HCT116 (cell line): ENCODE data around the gene SLC35F3. TPM values are rescaled to one million over a fixed set of nuclear protein-coding genes. Genes with fewer than 3 reads are reported as not detected.

Experiments
- ATAC-seq: fragments of 200-7000 bp; cut with Tn5 transposase; 2 replicates; pipeline ENCODE4 v1.9.1; 2020; ENCODE audit warnings: mild to moderate bottlenecking, moderate library complexity
- BruUV-seq: library from RNA; stranded (reverse); fragments of 400-500 nt; replicated peaks from 2 replicates; lab custom pipeline; 2021; lab: Mats Ljungman, UMichigan
- CTCF ChIA-PET: fragments of 300-600 bp; sonication (Branson Sonifier 250); formaldehyde crosslinking; loops from one replicate; lab custom pipeline; 2021; ENCODE audit warnings: antibody characterized with exemption; lab: Charles Lee
- POLR2A ChIA-PET: fragments of 300-600, 350-600 bp; sonication (Branson Sonifier 250); formaldehyde crosslinking; loops from one replicate; lab custom pipeline; 2021; ENCODE audit warnings: antibody characterized with exemption; lab: Charles Lee
- RAD21 ChIA-PET, 2 experiments: fragments of 300-600 bp; sonication (Branson Sonifier 250); formaldehyde crosslinking; loops; one replicate each; lab custom pipeline; 2023; ENCODE audit warnings: low total read pairs in 2 of 2; ENCODE audit not compliant: uncharacterized antibody in 2 of 2, unreplicated experiment in 2 of 2, low non-redundant PET in 1 of 2; lab: Charles Lee
- DNase-seq: peaks from one replicate; pipeline ENCODE4 v3.0.0-alpha.2; 2010; ENCODE audit warnings: low read depth, low spot score
- H2AFZ ChIP-seq: fragments of 200-600 bp; shearing (Covaris generic), sonication (generic); 2 replicates; pipeline ENCODE4 v1.6.1; 2017; ENCODE audit warnings: low read depth, mixed run types, mixed read lengths, antibody characterized with exemption, low read length; ENCODE audit not compliant: poor library complexity, severe bottlenecking
- H3K27ac ChIP-seq: 2 replicates; pipeline ENCODE4 v1.5.1; 2012; ENCODE audit warnings: low read depth, low read length
- H3K27me3 ChIP-seq: fragments of 200-600 bp; sonication (generic); 2 replicates; pipeline ENCODE4 v1.6.1; 2016; ENCODE audit warnings: mixed run types, low read length, mixed read lengths; ENCODE audit not compliant: insufficient read depth
- H3K36me3 ChIP-seq, 2 experiments: fragments of 200-500 bp in 1 of 2; fragments of 200-600 bp in 1 of 2; sonication (Bioruptor generic) in 1 of 2; sonication (generic) in 1 of 2; 2 replicates each; pipeline versions ENCODE4 v1.5.1 to v1.6.1; 2014 to 2016; ENCODE audit warnings: low read length in 2 of 2, inconsistent platforms in 1 of 2, mixed read lengths in 1 of 2, mixed run types in 1 of 2; ENCODE audit not compliant: insufficient read depth in 2 of 2, control insufficient read depth in 1 of 2
- H3K4me1 ChIP-seq, 2 experiments: fragments of 200-600 bp in 1 of 2; sonication (generic) in 1 of 2; 2 replicates each; pipeline versions ENCODE4 v1.5.1 to v1.6.1; 2012 to 2017; ENCODE audit warnings: low read length in 2 of 2, inconsistent platforms in 1 of 2, mild to moderate bottlenecking in 1 of 2, mixed read lengths in 1 of 2, mixed run types in 1 of 2, moderate library complexity in 1 of 2; ENCODE audit not compliant: insufficient read depth in 2 of 2, control insufficient read depth in 1 of 2
- H3K4me2 ChIP-seq: fragments of 200-600 bp; sonication (generic); 2 replicates; pipeline ENCODE4 v1.6.1; 2017; ENCODE audit warnings: mixed run types, low read length, mixed read lengths
- H3K4me3 ChIP-seq, 2 experiments: fragments of 200-600 bp in 1 of 2; sonication (generic) in 1 of 2; replicated peaks in 1 of 2; 2 replicates each; pipeline ENCODE4 v1.5.1; 2011 to 2016; ENCODE audit warnings: low read length in 2 of 2, control low read depth in 1 of 2, low read depth in 1 of 2, mild to moderate bottlenecking in 1 of 2, mixed read lengths in 1 of 2, mixed run types in 1 of 2
- H3K79me2 ChIP-seq: fragments of 200-600 bp; sonication (generic); 2 replicates; pipeline ENCODE4 v1.6.1; 2017; ENCODE audit warnings: mild to moderate bottlenecking, mixed run types, low read length, moderate library complexity, mixed read lengths; ENCODE audit not compliant: insufficient read depth
- H3K9ac ChIP-seq: fragments of 200-600 bp; sonication (generic); 2 replicates; pipeline ENCODE4 v1.6.1; 2016; ENCODE audit warnings: low read length, mixed read lengths
- H3K9me2 ChIP-seq: fragments of 200-600 bp; sonication (generic), shearing (Covaris generic); 2 replicates; pipeline ENCODE4 v1.6.1; 2017; ENCODE audit warnings: mixed run types, mild to moderate bottlenecking, moderate library complexity; ENCODE audit not compliant: insufficient read depth
- H3K9me3 ChIP-seq, 2 experiments: fragments of 200-500 bp in 1 of 2; fragments of 200-600 bp in 1 of 2; sonication (Bioruptor generic) in 1 of 2; sonication (generic) in 1 of 2; 2 replicates each; pipeline ENCODE4 v1.6.1; 2014 to 2017; ENCODE audit warnings: low read length in 2 of 2, mixed read lengths in 2 of 2, inconsistent platforms in 1 of 2, low read depth in 1 of 2, mild to moderate bottlenecking in 1 of 2, mixed run types in 1 of 2, moderate library complexity in 1 of 2; ENCODE audit not compliant: control insufficient read depth in 1 of 2, insufficient read depth in 1 of 2
- H4K20me1 ChIP-seq: fragments of 200-600 bp; sonication (generic), shearing (Covaris generic); 2 replicates; pipeline ENCODE4 v1.6.1; 2017; ENCODE audit warnings: mixed run types, mild to moderate bottlenecking, moderate library complexity; ENCODE audit not compliant: insufficient read depth
- CEBPB ChIP-seq: IDR thresholded peaks from 2 replicates; pipeline ENCODE4 v1.6.1; 2012; ENCODE audit warnings: low read depth
- ELF1 ChIP-seq: IDR thresholded peaks from 2 replicates; pipeline ENCODE4 v1.6.1; 2012; ENCODE audit warnings: low read depth, borderline replicate concordance
- EZH2 ChIP-seq: fragments of 200-600 bp; sonication (generic); IDR thresholded peaks from 2 replicates; pipeline ENCODE4 v1.6.1; 2017; ENCODE audit warnings: antibody characterized with exemption, mixed run types
- EZH2phosphoT487 ChIP-seq: fragments of 200-600 bp; IDR thresholded peaks from 2 replicates; pipeline ENCODE4 v1.6.1; 2018; ENCODE audit warnings: antibody characterized with exemption, borderline replicate concordance
- FOSL1 ChIP-seq: IDR thresholded peaks from 2 replicates; pipeline ENCODE4 v1.6.1; 2012; ENCODE audit warnings: low read depth
- JUND ChIP-seq: IDR thresholded peaks from 2 replicates; pipeline ENCODE4 v1.6.1; 2012
- POLR2A ChIP-seq: IDR thresholded peaks from 2 replicates; pipeline ENCODE4 v1.7.0; 2011; ENCODE audit warnings: borderline replicate concordance; ENCODE audit not compliant: insufficient read depth, insufficient read length; ENCODE audit errors: extremely low read depth
- POLR2AphosphoS5 ChIP-seq: IDR thresholded peaks from 2 replicates; pipeline ENCODE4 v1.6.1; 2011; ENCODE audit warnings: mild to moderate bottlenecking, low read depth, low read length, moderate library complexity
- RAD21 ChIP-seq: IDR thresholded peaks from 2 replicates; pipeline ENCODE4 v1.6.1; 2012; ENCODE audit warnings: low read depth, mild to moderate bottlenecking
- SIN3A ChIP-seq: IDR thresholded peaks from 2 replicates; pipeline ENCODE4 v1.6.1; 2012; ENCODE audit warnings: low read depth
- SP1 ChIP-seq: IDR thresholded peaks from 2 replicates; pipeline ENCODE4 v1.6.1; 2012; ENCODE audit warnings: low read depth
- TCF7L2 ChIP-seq: IDR thresholded peaks from 2 replicates; pipeline ENCODE4 v1.7.0; 2011; ENCODE audit warnings: borderline replicate concordance, inconsistent platforms; ENCODE audit not compliant: insufficient read depth, insufficient read length; ENCODE audit errors: extremely low read depth
- ZFX ChIP-seq: fragments of 450-650 bp; IDR thresholded peaks from 2 replicates; pipeline ENCODE4 v1.6.1; 2017
- ZNF274 ChIP-seq: fragments of 200-500 bp; sonication (Bioruptor generic); IDR thresholded peaks from 2 replicates; pipeline ENCODE4 v1.6.1; 2014; ENCODE audit warnings: mild to moderate bottlenecking, low read depth, low read length, inconsistent platforms
- intact Hi-C: fragments of 100-400 bp; cut with micrococcal nuclease; formaldehyde crosslinking; loops from 2 replicates; pipeline ENCODE4 v1.10.0; 2022
- total RNA-seq: library from RNA; stranded (reverse); gene quantifications from one replicate; pipeline ENCODE4 v1.2.1, GENCODE V29; 2021; ENCODE audit not compliant: unreplicated experiment
- TF ChIP-seq, protein P1 (sequence below): IDR thresholded peaks from 2 replicates; pipeline ENCODE4 v1.6.1; 2012
- TF ChIP-seq, protein P2 (sequence below), 3 experiments: fragments of 200-600 bp in 1 of 3; sonication (generic) in 1 of 3; IDR thresholded peaks in 2 of 3; conservative IDR thresholded peaks in 1 of 3; 2 replicates each; pipeline ENCODE4 v1.5.1; 2012 to 2017; ENCODE audit warnings: low read depth in 2 of 3, low read length in 2 of 3, antibody characterized with exemption in 1 of 3, borderline replicate concordance in 1 of 3, control low read depth in 1 of 3, mild to moderate bottlenecking in 1 of 3, mixed read lengths in 1 of 3, mixed run types in 1 of 3, moderate library complexity in 1 of 3; ENCODE audit not compliant: insufficient read depth in 1 of 3

The SLC35F3 gene
- total RNA-seq, 1 experiment from 2014 or later, result 6.4 TPM

DNA sequence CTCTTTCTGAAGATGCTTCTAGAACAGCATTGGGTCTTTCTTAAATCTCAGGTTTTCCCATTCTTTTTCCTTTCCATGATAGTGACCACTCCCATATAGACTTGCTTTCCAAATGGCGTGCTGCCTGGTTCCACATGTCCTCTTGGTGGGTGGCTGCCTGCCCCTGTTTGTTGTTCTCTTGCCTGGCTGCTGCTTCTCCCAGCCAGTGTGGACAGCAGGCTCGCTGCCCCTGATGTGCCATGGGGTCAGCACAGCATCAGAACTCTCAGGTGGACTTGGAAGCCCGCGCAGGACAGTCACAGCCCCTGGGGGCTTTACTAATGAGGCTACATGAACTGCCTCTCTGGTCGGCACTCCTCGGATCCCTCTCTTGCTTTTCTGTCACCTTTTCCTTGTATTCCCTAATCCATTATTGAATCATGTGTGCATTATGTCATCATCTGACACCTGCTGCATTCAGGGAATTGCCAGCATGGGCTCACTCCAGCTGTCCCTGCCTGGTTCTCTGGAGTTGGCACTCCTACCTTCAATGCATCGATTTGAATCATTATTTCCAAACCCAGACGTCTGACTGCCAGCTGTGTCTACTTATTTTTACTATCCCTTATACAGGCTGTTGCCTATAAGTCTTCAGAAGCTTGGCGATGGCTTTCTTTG, 368.3 kb downstream of the SLC35F3 start (continued):
- TF ChIP-seq FOSL1, result no peak
- no peak for TF ChIP-seq POLR2AphosphoS5
- TF ChIP-seq POLR2A, result no peak

DNA sequence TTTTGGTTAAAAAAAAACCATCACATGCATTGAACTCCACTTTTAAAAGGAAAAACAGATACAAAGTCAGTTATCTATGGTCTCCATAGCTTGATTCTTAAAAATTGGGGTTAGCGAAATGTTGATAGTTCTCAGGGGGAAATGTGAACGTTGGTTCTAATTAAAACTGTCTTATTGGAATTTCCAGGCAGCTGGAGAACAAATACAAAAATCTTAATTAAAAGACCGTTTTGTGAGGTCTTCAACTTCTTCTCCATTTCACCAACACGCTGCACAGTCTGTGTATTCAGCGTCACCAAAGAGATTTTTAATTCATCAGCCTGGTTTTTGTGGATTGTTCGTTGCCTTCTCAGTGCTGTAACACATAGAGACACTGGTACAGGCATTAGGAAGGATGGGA, 369.5 kb downstream of the SLC35F3 start:
- DNase-seq, result no peak
- Histone ChIP-seq H3K4me1 (no peaks in the 10 kb centered on the region), H3K4me3 (no peak overlapping the region), H3K4me2 (no peak overlapping the region), H3K36me3 (no peaks in the 10 kb centered on the region), H3K27ac (no peak overlapping the region)
- BruUV-seq, result no TSS peak
- TF ChIP-seq SP1 (no peak), CEBPB (no peak), ZFX (no peak), JUND (no peak), EZH2phosphoT487 (no peak), RAD21 (no peak), ELF1 (no peak), ZNF274 (no peak), TCF7L2 (no peak), EZH2 (no peak), SIN3A (no peak)
- TF ChIP-seq, protein P1, sequence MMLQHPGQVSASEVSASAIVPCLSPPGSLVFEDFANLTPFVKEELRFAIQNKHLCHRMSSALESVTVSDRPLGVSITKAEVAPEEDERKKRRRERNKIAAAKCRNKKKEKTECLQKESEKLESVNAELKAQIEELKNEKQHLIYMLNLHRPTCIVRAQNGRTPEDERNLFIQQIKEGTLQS, result no peak
- TF ChIP-seq, protein P2, sequence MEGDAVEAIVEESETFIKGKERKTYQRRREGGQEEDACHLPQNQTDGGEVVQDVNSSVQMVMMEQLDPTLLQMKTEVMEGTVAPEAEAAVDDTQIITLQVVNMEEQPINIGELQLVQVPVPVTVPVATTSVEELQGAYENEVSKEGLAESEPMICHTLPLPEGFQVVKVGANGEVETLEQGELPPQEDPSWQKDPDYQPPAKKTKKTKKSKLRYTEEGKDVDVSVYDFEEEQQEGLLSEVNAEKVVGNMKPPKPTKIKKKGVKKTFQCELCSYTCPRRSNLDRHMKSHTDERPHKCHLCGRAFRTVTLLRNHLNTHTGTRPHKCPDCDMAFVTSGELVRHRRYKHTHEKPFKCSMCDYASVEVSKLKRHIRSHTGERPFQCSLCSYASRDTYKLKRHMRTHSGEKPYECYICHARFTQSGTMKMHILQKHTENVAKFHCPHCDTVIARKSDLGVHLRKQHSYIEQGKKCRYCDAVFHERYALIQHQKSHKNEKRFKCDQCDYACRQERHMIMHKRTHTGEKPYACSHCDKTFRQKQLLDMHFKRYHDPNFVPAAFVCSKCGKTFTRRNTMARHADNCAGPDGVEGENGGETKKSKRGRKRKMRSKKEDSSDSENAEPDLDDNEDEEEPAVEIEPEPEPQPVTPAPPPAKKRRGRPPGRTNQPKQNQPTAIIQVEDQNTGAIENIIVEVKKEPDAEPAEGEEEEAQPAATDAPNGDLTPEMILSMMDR (IDR thresholded peaks at IDR 0.05 in 2 of 3, conservative IDR thresholded peaks at IDR 0.05 in 1 of 3; ENCODE audit: borderline replicate concordance in 1 of 3, insufficient read depth in 1 of 3, low read depth in 2 of 3, low read length in 2 of 3), result no peak
- TF ChIP-seq, all 23 proteins: peak for 0
- ChIA-PET CTCF (no interaction called here), POLR2A (no interaction called here), RAD21 (no interaction called here)
- H2AFZ ChIP-seq, result no peak overlapping the region
- no peak for ATAC-seq
- no peaks in the 10 kb centered on the region for H3K9me3 ChIP-seq
- H3K9ac ChIP-seq, result no peak overlapping the region
- H3K79me2 ChIP-seq, result no peaks in the 10 kb centered on the region
- no peaks in the 10 kb centered on the region for H3K27me3 ChIP-seq
- no peaks in the 10 kb centered on the region for H3K9me2 ChIP-seq
- intact Hi-C loops, result no loop called here
- H4K20me1 ChIP-seq, result no peaks in the 10 kb centered on the region
